Stomach (tissue), 4 donors: ENCODE data around the gene BCORL1.

ENCODE experiments used
- EP300 ChIP-seq: sonication (generic); formaldehyde crosslinking; IDR thresholded peaks from one replicate; pipeline ENCODE4 v1.6.1; 2017; ENCODE audit warnings: antibody characterized with exemption
- TF ChIP-seq, protein P1 (sequence below), 7 experiments: fragments of 450-650 bp in 4 of 7; fragments of 200-600 bp in 3 of 7; sonication (generic) in 3 of 7; IDR thresholded peaks; one replicate each; pipeline ENCODE4 v1.5.1; 2016 to 2019; ENCODE audit warnings: antibody characterized with exemption in 7 of 7, control low read depth in 2 of 7, mild to moderate bottlenecking in 1 of 7

DNA sequence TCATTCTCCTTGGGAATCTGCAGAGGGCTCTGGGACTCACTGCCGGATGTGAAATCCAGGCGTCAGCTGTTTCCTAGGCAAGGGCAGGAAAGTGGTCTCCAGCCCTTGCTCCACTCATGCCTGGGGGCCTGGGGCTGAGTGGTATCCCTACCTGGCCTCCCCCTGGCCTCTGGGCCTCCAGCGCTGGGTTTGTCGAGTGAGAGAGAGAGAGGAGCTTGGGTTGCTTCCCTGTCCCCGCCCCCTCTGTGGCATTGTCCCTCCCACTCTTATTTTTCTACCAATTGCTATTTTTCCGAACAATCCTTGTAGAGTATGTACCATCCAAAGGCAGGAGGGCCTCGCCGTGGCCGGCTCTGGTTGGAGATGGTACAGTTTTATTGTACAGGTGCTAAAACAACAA, 74.8 kb downstream of the BCORL1 start:
- TF ChIP-seq, protein P1, sequence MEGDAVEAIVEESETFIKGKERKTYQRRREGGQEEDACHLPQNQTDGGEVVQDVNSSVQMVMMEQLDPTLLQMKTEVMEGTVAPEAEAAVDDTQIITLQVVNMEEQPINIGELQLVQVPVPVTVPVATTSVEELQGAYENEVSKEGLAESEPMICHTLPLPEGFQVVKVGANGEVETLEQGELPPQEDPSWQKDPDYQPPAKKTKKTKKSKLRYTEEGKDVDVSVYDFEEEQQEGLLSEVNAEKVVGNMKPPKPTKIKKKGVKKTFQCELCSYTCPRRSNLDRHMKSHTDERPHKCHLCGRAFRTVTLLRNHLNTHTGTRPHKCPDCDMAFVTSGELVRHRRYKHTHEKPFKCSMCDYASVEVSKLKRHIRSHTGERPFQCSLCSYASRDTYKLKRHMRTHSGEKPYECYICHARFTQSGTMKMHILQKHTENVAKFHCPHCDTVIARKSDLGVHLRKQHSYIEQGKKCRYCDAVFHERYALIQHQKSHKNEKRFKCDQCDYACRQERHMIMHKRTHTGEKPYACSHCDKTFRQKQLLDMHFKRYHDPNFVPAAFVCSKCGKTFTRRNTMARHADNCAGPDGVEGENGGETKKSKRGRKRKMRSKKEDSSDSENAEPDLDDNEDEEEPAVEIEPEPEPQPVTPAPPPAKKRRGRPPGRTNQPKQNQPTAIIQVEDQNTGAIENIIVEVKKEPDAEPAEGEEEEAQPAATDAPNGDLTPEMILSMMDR (IDR thresholded peaks at IDR 0.05): no peak
- TF ChIP-seq EP300: no peak
